MM.1S (cell line): ENCODE results near the gene PNKP.

Experiments
- DNase-seq: peaks from one replicate; pipeline ENCODE4 v3.0.0-alpha.2; 2015
- H2AFZ ChIP-seq: fragments of 300-600 bp; sonication (generic); 2 replicates; pipeline ENCODE4 v1.6.0; 2016; ENCODE audit warnings: antibody characterized with exemption, low read length
- H3F3A ChIP-seq: fragments of 300-600 bp; sonication (generic); 2 replicates; pipeline ENCODE4 v1.6.1; 2016; ENCODE audit warnings: mild to moderate bottlenecking, antibody characterized with exemption, low read length, moderate library complexity, mixed read lengths; ENCODE audit not compliant: insufficient read depth
- H3K27ac ChIP-seq: fragments of 300-600 bp; sonication (generic); 2 replicates; pipeline ENCODE4 v1.5.1; 2016; ENCODE audit warnings: mild to moderate bottlenecking, low read length
- H3K27me3 ChIP-seq: fragments of 300-600 bp; sonication (generic); replicated peaks from 2 replicates; pipeline ENCODE4 v1.6.0; 2016; ENCODE audit warnings: low read length; ENCODE audit not compliant: insufficient read depth
- H3K36me3 ChIP-seq: fragments of 300-600 bp; sonication (generic); replicated peaks from 2 replicates; pipeline ENCODE4 v1.6.1; 2016; ENCODE audit warnings: mild to moderate bottlenecking, low read length, mixed read lengths; ENCODE audit not compliant: insufficient read depth
- H3K4me1 ChIP-seq: fragments of 300-600 bp; sonication (generic); 2 replicates; pipeline ENCODE4 v1.6.1; 2016; ENCODE audit warnings: low read length, mixed read lengths
- H3K4me2 ChIP-seq: fragments of 300-600 bp; sonication (generic); 2 replicates; pipeline ENCODE4 v1.6.0; 2016; ENCODE audit warnings: low read depth, low read length
- H3K4me3 ChIP-seq: fragments of 300-600 bp; sonication (generic); 2 replicates; pipeline ENCODE4 v1.5.1; 2016; ENCODE audit warnings: low read length, mixed read lengths
- H3K79me2 ChIP-seq: fragments of 300-600 bp; sonication (generic); 2 replicates; pipeline ENCODE4 v1.6.1; 2016; ENCODE audit warnings: mixed run types, low read length, mixed read lengths
- H3K9ac ChIP-seq: fragments of 300-600 bp; sonication (generic); 2 replicates; pipeline ENCODE4 v1.6.1; 2016; ENCODE audit warnings: low read length, mixed read lengths
- H3K9me2 ChIP-seq: fragments of 300-600 bp; sonication (generic); replicated peaks from 2 replicates; pipeline ENCODE4 v1.6.1; 2016; ENCODE audit warnings: mild to moderate bottlenecking, low read length, mixed read lengths; ENCODE audit not compliant: insufficient read depth
- H3K9me3 ChIP-seq: fragments of 300-600 bp; sonication (generic); replicated peaks from 2 replicates; pipeline ENCODE4 v1.6.1; 2016; ENCODE audit warnings: mild to moderate bottlenecking, low read length, mixed read lengths; ENCODE audit not compliant: insufficient read depth
- H4K20me1 ChIP-seq: fragments of 300-600 bp; sonication (generic); 2 replicates; pipeline ENCODE4 v1.6.1; 2016; ENCODE audit warnings: mild to moderate bottlenecking, low read length, moderate library complexity, mixed read lengths; ENCODE audit not compliant: insufficient read depth
- EZH2 ChIP-seq: fragments of 300-600 bp; sonication (generic); optimal IDR thresholded peaks from 2 replicates; pipeline ENCODE3; 2017; ENCODE audit warnings: low read depth, mild to moderate bottlenecking, antibody characterized with exemption, low read length, mixed read lengths
- EZH2phosphoT487 ChIP-seq: fragments of 300-600 bp; sonication (generic); IDR thresholded peaks from 2 replicates; pipeline ENCODE4 v1.6.1; 2018; ENCODE audit warnings: antibody characterized with exemption, low read length
- TF ChIP-seq, protein P1 (sequence below): fragments of 300-600 bp; sonication (generic); IDR thresholded peaks from 2 replicates; pipeline ENCODE4 v1.5.1; 2016; ENCODE audit warnings: antibody characterized with exemption, low read length, mixed read lengths

The PNKP gene

GRCh38 chr19:49859682-49860335, 7.6 kb downstream of the PNKP start:
- Histone ChIP-seq H3K36me3 (peaks cover 7% of the 10 kb centered on the region), H2AFZ (no peak overlapping the region), H3K9me2 (no peaks in the 10 kb centered on the region), H3K9ac (no peak overlapping the region), H3K27ac (no peak overlapping the region), H3K79me2 (peaks cover 17% of the 10 kb centered on the region), H3K4me1 (no peaks in the 10 kb centered on the region), H3K27me3 (no peaks in the 10 kb centered on the region), H3F3A (peaks cover 7% of the 10 kb centered on the region; the same call in 1 of the 2 replicates), H4K20me1 (no peaks in the 10 kb centered on the region), H3K9me3 (no peaks in the 10 kb centered on the region), H3K4me2 (no peak overlapping the region), H3K4me3 (no peak overlapping the region)
- TF ChIP-seq EZH2phosphoT487: no peak
- TF ChIP-seq EZH2: no peak
- TF ChIP-seq, protein P1, sequence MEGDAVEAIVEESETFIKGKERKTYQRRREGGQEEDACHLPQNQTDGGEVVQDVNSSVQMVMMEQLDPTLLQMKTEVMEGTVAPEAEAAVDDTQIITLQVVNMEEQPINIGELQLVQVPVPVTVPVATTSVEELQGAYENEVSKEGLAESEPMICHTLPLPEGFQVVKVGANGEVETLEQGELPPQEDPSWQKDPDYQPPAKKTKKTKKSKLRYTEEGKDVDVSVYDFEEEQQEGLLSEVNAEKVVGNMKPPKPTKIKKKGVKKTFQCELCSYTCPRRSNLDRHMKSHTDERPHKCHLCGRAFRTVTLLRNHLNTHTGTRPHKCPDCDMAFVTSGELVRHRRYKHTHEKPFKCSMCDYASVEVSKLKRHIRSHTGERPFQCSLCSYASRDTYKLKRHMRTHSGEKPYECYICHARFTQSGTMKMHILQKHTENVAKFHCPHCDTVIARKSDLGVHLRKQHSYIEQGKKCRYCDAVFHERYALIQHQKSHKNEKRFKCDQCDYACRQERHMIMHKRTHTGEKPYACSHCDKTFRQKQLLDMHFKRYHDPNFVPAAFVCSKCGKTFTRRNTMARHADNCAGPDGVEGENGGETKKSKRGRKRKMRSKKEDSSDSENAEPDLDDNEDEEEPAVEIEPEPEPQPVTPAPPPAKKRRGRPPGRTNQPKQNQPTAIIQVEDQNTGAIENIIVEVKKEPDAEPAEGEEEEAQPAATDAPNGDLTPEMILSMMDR: no peak
- DNase-seq: no peak

DNA sequence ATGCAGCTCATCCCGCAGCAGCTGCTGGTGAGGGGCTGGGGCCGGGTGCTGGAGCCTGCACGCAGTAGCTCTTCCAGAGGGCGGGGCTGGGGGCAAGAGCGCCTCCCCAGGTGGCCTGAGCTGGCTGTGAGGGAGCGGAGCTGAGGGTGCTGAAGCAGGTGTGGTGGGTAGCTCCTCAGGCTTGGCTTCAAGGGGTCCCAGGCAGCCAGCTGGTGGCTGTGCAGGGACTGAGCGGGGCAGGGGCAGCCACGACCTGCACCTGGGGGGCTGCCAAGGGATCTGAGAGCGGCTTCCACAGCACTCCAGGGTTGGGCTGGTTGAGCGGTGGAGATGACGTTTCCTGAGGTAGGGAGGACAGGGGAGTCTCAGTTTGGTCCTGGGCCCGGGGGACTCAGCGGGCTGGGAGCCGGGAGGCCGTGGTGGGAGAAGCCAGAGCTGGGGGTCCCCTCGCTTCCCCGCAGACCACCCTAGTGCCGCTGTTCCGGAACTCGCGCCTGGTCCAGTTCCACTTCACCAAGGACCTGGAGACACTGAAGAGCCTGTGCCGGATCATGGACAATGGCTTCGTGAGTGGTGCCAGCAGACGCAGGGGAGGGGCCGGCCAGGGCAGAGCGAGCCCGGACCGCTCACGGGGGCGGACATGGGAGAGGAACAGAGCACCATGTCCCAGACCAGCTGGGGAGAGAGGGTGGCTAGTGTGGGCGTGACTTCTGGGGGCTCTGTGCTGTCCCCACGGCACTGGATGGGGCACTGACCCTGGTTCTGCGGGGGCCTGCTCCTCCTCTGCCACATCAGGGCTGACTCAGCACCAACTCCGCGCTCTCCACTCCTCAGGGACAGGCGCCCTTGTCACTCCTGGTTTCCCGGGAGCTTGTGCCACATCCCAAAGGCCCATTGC, 9.0 kb downstream of the PNKP start:
- H3K4me3 ChIP-seq: no peak overlapping the region
- no peaks in the 10 kb centered on the region for H3K27me3 ChIP-seq
- no peaks in the 10 kb centered on the region for H3K4me1 ChIP-seq
- no peaks in the 10 kb centered on the region for H3K9me2 ChIP-seq
- H3K36me3 ChIP-seq: 0 out of 2 replicates have a peak, but pooled peaks cover 1% of the 10 kb centered on the region
- H3F3A ChIP-seq: peaks cover 7% of the 10 kb centered on the region; the same call in 1 of the 2 replicates
- H3K79me2 ChIP-seq: peaks cover 14% of the 10 kb centered on the region
- no peaks in the 10 kb centered on the region for H4K20me1 ChIP-seq
- no peak for TF ChIP-seq EZH2phosphoT487
- TF ChIP-seq EZH2: no peak
- no peaks in the 10 kb centered on the region for H3K9me3 ChIP-seq
- H3K27ac ChIP-seq: no peak overlapping the region
- no peak overlapping the region for H2AFZ ChIP-seq
- no peak for DNase-seq
- H3K4me2 ChIP-seq: no peak overlapping the region
- no peak overlapping the region for H3K9ac ChIP-seq

GRCh38 chr19:49857838-49858087, 9.6 kb downstream of the PNKP start:
- DNase-seq: no peak
- TF ChIP-seq EZH2phosphoT487 (no peak), EZH2 (no peak)
- TF ChIP-seq, protein P1: no peak
- Histone ChIP-seq H3K36me3 (no peaks in the 10 kb centered on the region), H3K9me3 (no peaks in the 10 kb centered on the region), H3F3A (peaks cover 10% of the 10 kb centered on the region), H3K4me1 (peaks cover 2% of the 10 kb centered on the region; the same call in 1 of the 2 replicates), H3K27me3 (no peaks in the 10 kb centered on the region), H3K4me2 (no peak overlapping the region), H3K27ac (no peak overlapping the region), H4K20me1 (no peaks in the 10 kb centered on the region), H3K9ac (no peak overlapping the region), H3K79me2 (peaks cover 18% of the 10 kb centered on the region), H2AFZ (no peak overlapping the region), H3K9me2 (no peaks in the 10 kb centered on the region), H3K4me3 (no peak overlapping the region)
